HG03457 (cell line): ENCODE measurements around the gene UCK2.
A peak's percentile ranks its signal among the peaks of the same experiment; 100 is the strongest.
"Not testable (repeated sequence)": the region's sequence is repeated elsewhere in the genome, so short reads cannot be mapped to it uniquely, and the experiment has no call there.

ENCODE experiments used
- ATAC-seq: cut with Tn5 transposase; IDR thresholded peaks from one replicate; pipeline ENCODE4 v1.9.1; 2021; ENCODE audit warnings: moderate number of reproducible peaks; ENCODE audit not compliant: unreplicated experiment

The UCK2 gene

DNA sequence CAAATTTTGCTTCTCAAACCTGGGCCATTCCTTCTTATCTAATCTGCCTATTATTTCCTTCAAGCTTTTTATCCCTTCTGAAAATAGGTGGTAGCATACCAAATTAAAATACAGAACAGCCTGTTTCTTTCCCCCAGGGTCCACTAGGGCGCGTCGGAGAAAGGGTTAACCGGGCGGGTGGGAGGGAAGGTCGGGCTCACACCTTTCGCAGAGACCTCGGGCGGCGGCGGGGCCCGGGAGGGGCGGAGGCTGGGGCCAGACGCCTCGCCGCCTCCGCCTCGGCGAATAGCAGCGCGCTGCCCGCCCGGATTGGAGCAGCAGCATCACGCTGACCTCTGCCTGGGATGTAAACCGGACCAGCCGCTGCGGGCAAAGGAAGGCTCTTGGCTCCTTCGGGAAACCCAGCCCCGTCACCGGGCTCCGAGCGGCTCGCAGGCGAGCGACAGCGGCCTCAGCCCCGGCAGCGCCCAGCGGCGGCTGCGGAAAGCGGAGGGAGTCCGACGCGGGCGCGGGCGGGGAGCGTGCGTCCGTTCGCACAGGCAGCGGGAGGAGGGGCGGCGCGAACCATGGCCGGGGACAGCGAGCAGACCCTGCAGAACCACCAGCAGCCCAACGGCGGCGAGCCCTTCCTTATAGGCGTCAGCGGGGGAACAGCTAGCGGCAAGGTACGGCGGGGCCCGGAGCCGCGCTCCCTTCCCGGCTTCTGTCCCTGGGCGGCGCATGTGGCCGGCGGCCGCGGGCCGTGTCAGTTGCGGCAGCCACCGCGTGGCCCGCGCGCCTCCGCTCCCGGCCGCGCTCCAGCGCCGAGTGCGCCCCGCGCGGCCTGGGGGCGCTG, at the start of gene UCK2:
UCK2 (plus strand) TSS at position 347 of the 835 bp plus-strand sequence; CDS start at position 567, 220 bp downstream.
- ATAC-seq = peak; percentile 58

DNA sequence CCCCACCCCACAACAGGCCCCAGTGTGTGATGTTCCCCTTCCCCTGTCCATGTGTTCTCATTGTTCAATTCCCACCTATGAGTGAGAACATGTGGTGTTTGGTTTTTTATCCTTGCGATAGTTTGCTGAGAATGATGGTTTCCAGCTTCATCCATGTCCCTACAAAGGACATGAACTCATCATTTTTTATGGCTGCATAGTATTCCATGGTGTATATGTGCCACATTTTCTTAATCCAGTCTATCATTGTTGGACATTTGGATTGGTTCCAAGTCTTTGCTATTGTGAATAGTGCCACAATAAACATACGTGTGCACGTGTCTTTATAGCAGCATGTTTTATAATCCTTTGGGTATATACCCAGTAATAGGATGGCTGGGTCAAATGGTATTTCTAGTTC, 49.2 kb upstream of the UCK2 start:
- not testable (repeated sequence) for ATAC-seq

DNA sequence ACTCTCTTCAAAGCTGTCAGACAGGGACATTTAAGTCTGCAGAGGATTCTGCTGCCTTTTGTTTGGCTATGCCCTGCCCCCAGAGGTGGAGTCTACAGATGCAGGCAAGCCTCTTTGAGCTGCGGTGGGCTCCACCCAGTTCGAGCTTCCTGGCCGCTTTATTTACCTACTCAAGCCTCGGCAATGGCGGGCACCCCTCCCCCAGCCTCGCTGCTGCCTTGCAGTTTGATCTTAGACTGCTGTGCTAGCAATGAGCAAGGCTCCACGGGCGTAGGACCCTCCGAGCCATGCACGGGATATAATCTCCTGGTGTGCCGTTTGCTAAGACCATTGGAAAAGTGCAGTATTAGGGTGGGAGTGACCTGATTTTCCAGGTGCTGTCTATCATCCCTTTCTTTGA, 43.9 kb upstream of the UCK2 start:
- ATAC-seq = not testable (repeated sequence)

DNA sequence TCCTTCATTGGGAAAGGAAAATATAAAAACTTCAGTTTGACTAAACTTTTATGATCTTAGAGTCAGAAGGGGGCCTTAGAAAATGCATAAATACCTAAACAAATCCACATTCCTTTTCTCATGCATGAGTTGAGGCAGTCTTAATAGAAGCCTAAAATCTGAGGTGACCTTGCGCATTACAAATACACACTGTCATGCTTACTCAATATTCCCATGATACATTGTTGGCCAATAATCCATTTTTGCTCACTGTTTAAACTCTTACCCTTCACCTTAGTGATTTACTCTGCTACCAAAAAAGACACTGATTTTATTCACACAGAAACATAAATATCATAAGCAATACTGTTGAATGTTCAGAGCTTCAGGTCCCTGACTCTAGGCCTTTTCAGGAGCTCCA, 39.7 kb upstream of the UCK2 start:
- no peak for ATAC-seq

DNA sequence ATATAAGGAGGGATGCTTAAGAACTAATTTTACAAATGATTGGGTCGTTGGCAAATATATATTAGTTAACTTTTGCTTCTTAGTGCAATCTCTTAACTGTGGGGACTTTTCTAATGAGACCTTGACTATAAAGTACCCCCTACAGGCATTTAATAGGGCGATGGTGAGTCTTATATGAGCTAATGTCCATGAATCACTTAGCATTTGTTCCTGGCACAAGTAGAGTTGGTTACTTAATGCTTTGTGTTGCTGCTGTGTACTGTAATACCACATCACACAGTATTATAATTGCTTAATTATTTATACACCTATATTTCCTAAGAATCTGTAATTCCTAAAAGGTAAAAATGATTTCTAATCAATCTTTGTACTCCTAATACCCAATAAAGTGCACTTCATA, 33.5 kb upstream of the UCK2 start:
- ATAC-seq = no peak

DNA sequence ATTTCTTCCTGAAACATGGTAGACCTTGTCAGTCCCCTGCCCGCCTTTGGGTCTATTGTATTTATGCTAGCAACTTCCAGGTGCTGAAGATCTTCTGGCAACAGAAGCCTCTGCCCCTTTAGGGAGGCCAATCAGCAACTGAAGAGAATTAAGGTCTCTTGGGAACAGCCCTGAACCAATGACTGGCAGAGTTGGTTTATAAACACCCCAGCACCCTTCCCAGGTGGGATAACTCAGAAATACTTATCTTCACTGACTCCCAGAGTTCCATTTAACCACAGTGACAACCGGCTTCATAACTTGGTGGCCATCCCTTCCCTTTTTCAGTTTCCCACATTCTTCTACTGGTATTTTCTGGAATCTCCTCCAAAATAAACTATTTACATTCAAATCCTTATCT, 31.5 kb upstream of the UCK2 start:
- no peak for ATAC-seq

DNA sequence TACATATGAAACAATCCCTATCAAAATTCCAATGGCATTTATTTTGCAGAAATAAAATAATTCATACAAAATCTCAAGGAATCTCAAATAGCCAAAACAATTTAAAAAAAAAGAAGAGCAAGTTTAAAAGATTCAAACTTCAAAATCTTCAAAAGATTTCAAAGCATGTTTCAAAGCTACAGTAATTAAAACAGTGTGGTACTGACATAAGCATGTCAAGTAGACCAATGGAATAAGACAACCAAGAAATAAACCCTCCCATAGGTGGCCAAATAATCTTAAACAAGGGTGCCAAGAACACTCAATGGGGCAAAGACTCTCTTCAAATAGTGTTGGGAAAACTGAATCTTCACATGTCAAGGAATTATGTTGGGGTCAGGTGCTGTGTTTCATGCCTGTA, 28.0 kb upstream of the UCK2 start:
- ATAC-seq = no peak

DNA sequence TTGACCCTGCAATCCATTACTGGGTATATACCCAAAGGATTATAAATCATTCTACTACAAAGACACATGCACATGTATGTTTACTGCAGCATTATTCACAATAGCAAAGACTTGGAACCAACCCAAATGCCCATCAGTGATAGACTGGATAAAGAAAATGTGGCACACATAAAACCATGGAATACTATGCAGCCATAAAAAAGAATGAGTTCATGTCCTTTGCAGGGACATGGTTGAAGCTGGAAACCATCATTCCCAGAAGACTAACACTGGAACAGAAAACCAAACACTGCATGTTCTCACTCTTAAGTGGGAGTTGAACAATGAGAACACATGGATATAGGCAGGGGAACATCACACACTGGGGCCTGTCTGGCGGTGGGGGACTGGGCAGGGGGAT, 22.9 kb upstream of the UCK2 start:
- not testable (repeated sequence) for ATAC-seq

DNA sequence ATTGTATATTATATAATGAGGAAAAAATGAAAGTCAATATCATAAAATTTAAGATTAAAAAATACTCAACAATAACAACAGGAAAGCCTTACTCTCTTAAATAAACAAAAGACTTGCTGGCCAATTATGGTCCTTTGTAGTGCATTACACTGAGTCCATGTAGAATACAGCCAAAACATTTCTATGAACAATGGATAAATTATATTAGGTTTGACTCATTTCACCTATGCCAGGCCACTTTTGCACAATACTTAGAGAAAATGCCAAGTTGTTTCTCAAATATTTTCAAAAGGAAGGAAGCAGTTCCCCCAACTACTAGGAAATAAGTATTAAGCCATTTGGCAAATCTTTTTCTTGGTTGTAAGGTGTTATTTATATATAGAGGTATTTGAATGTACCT, 19.8 kb upstream of the UCK2 start:
- ATAC-seq = no peak

DNA sequence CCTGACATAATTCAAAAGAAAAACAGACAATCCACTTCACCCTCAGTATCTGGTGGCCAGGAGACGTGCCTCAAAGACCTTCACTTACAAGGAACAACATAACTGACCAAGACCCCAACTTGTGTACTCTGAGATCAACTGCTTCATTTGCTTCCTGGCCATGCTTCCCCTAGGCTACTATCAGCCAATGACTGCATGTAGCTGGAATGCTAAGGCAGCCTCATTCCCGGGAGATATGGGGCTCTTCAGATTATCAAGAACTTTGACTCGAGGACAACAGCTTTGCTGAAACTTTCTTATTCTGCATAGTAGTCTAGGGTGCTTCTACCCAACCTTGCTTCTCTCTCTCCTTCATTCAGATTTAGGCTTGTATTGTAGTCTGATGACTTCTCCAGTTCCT, 11.7 kb upstream of the UCK2 start:
- no peak for ATAC-seq

DNA sequence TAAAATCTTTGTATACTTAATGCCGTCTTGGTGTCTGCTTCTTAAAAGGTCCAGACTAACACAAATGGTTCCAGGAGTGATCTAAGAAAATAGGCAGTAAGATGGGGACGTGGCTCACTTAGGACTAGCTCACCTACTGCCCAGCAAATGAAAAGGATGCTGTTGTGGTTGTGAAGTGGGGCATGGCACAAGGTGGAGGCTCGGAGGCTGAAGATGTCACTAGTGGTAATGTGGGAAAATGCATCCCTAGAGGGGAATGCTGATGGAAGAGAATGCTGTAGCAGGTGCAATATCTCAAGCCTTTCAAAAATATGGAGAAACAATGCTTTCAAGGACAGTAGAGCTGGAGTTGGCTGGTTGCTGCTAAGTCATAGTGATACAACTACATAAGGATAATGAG, 11.3 kb upstream of the UCK2 start:
- ATAC-seq = no peak

DNA sequence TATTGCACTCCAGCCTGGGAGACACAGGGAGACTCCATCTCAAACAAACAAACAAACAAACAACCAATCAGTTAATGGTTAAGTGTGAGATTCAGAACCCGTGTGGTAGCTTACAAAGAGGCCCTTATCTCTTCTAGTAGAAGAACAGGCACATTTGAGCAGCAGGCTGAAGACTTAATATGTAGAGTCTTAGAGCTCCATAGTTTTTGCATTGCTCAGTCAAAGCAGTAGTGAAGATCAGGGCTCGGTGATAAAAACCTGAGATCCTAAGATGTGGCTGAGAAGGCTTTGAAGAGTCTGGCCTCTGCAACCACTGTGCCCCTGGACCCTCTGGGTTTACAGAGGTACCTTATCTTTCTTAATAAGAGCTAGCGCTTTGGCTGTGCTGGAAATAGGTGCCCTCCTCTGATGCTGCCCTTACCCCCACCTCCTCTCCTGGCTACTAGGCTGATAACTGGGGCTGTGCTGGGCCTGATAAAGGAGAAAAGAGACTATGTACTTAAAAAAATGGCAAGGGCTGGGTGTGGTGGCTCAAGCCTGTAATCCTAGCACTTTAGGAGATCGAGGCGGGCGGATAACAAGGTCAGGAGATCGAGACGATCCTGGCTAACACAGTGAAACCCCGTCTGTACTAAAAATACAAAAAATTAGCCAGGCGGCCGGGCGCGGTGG, 10.5 kb upstream of the UCK2 start:
- ATAC-seq = no peak

DNA sequence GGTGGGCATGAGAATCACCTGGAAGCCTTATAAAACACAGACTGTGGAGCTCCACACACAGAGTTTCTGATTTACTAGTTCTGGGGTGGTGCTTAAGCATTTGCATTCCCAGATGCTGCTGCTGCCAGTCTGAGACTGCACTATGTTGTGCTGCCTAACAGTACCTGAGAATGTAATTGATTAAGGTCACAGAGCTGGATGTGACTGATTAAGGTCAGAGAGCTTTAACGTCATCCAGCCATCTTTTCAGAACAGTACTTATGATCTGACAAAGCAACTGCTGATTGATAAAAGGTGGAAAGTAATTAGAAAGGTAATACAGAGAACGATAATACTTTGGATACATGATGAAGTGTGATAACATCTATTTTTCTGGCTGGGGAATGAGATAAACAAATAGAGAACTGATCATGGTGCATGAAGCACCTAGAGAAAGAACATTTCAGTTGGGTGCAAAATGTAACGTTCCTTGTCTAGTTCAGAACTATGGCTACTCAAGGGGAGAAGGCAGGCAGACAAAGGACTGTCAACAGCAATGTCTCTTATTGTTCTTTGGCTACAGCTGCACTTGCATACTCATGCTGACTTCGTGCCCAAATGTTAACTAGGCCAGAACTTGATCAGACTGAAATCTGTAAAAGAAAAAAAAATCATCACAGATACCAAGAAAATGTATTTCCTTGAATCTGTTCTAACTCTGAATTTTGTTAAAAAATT, 3.7 kb upstream of the UCK2 start:
- ATAC-seq = no peak

DNA sequence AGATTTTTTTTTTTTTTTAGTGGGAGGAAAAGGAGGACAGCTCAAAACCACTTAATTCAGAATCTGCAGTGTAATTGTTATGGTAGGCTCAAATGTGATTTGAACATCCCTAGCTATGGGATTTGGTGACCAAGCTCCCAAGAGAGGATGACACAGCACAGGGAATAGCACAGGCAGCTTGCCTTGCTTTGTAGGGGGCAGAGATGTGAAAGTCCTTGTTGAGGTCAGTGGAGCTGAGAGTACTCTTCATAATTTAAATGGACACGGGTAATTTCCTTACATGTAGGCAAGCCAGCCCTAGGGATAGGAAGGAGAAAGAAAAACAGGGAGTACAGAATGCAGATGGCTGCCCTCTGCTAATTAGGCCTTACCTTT, 3.2 kb upstream of the UCK2 start:
- ATAC-seq = no peak

DNA sequence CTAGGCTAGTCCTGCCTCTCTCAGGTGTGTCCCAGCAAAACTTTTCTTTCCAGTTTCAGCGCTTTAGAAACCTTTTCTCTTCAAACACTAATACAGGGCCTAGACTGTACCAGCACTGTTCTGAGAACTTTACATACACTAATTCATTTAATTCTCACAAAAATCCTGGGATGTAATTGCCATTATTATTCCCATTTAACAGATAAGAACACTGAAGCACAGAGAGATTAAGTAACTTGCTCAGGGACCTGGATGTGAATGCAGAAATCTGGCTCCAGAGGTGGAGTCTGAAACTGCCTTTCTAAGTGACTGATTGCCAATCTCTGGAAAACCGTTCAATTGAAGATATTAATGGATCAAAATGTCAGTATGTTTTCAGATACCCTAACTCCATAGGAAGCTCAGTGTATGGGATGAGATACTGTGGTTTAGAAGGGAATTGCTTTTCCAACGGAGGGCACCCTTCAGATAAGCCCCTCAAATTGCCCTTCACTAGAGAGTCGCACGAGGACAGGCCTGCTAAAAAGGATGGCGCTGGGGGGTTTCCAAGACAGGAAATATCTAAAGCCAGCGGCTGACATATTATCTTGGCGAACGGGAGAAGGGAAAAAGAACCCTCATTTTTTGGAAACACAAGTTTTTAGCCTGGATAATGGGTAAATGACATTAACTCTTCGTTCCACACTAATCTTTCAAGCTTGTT, 698 bp upstream of the UCK2 start:
- no peak for ATAC-seq

DNA sequence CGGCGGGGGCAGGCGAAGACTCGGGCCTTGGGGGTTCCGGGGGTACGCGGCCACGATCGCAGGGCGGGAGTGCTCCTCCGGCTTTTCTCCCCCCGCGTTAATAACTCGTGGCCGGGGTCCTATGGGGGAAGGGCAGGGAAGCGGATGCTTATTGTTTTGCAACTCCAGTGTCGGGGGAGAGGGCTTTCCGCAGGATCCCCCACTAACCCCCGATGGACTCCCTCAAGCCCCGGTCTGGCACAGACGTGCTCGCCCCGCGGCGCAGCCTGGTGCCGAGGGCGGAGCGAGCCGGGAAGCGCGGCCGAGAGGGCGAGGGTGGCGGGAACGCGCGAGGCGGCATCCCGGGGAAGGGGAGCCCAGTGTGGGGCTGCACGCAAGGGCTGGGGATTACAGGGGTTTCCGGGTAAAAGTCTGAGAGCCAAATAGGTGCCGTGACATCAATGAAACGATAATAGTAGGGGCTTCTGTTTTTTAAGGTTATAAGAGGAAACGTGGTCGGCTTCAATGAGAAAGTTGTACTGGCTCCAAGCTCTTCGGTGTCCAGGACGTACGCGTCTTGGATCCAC, 772 bp downstream of the UCK2 start:
- peak; percentile 31 for ATAC-seq

DNA sequence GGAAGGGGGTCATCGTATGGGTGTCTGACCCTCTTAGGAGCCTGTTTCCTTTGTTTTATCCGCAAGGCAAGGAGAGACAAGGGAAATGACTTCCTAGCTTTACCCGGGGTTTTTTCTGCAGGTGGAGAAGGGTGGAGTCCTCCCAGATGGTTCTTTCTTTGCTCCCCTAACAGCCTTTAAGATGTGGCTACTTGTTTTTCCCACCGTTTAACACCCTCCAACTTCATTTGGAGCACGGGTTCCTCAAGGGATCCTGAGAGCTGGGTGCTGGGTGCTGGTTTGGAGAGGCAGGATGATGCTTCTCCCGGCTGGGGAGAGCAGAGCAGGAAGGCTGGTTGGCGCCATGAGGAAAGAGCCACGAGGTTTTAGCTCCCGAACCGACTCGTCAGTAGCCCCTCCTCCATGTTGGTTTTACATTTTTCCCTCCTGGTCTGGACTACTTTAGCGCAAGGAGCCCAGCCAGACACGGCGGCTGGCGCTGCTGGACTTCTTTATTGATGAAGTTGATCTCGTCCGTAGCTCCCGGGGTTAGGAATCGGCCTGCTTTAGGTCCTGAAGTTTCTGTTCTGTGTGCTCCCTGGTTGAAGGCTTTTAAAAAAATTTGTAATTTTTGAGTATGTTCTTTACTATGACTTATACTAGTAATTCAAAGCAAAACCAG, 1.4 kb downstream of the UCK2 start:
- ATAC-seq = no peak

DNA sequence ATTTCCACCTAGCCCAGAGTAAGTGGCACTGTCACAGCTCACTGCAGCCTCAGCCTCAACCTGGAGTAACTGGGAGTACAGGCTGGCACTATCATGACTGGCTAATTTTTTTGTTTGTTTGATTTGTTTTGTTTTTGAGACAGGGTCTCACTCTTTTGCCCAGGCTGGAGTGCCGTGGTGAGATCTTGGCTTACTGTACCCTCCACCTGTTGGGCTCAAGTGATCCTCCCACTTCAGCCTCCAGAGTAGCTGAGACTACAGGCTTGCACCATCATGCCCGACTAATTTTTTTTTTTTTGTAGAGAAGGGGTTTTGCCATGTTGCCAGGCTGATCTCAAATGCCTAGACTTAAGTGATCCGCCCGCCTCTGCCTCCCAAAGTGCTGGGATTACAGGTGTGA, 2.5 kb downstream of the UCK2 start:
- ATAC-seq = no peak

DNA sequence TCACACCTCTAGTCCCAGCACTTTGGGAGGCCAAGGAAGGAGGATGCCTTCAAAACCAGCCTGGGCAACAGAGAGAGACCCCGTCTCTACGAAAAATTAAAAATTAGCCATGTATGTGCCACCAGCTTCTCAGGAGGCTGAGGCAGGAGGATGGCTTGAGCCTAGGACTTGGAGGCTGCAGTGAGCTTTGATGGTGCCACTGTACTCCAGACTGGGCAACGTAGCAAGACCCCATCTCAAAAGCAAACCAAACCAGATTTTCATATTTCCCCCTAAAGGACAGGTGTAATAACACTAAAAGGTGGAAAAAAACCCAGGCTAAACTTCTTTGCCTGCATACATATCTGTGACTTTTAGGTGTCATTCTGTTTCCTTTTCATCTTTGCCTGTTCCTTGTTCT, 3.7 kb downstream of the UCK2 start:
- no peak for ATAC-seq

DNA sequence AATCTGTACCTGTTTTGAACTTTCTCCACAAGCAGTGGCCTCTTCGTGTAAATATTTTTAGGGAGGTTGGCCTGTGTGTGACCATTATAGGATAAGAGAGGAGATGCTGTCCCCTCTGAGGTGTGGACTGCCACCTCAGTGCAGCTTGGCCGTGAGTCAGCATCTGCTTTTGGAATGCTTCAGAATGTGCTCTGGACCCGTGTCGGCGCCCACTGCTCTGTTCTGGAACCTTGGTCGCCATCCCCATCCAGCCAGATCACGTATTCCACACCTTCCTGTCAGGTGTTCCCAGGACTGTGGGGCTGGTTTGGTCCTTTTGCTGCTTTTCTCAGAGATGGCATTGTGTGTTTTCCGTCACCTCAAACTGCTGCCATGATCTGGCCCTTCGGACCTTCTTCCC, 5.5 kb downstream of the UCK2 start:
- no peak for ATAC-seq
